Right lobe of liver (tissue), 6 donors: ENCODE results near the gene ATP5F1A. TPM values are rescaled to one million over a fixed set of nuclear protein-coding genes. Genes with fewer than 3 reads are reported as not detected.

Experiments
- ATAC-seq, 4 donors: fragments of 200-7000 bp; cut with Tn5 transposase; one replicate each; pipeline ENCODE4 v1.9.1; 2020; ENCODE audit warnings: mild to moderate bottlenecking in 4 of 4, moderate library complexity in 4 of 4
- DNase-seq, 3 donors: peaks; one replicate each; pipeline ENCODE4 v3.0.0-alpha.2; 2020
- H3K27ac ChIP-seq, 3 donors: fragments of 200-600 bp; one replicate each; pipeline ENCODE4 v1.8.0; 2022
- H3K27me3 ChIP-seq, 2 donors: fragments of 200-600 bp; one replicate each; pipeline ENCODE4 v1.8.0; 2022
- H3K36me3 ChIP-seq, 4 donors: fragments of 200-600 bp; sonication (generic) in 1 of 4; one replicate each; pipeline versions ENCODE4 v1.5.1 to v1.8.0; 2017 to 2022; ENCODE audit warnings: control low read depth in 1 of 4
- H3K4me1 ChIP-seq, 4 donors: fragments of 200-600 bp; sonication (generic) in 1 of 4; one replicate each; pipeline versions ENCODE4 v1.5.1 to v1.8.0; 2017 to 2022; ENCODE audit warnings: control low read depth in 1 of 4
- H3K4me3 ChIP-seq, 3 donors: fragments of 200-600 bp; one replicate each; pipeline ENCODE4 v1.8.0; 2022
- H3K9me3 ChIP-seq, 4 donors: fragments of 200-600 bp; sonication (generic) in 1 of 4; one replicate each; pipeline versions ENCODE4 v1.5.1 to v1.8.0; 2017 to 2022; ENCODE audit warnings: control low read depth in 1 of 4
- POLR2A ChIP-seq: fragments of 450-650 bp; IDR thresholded peaks from one replicate; pipeline ENCODE4 v1.6.1; 2017; ENCODE audit warnings: antibody characterized with exemption, mild to moderate bottlenecking
- WGBS: methylation state at CpG from one replicate; pipeline ENCODE4 v1.1.6; 2018; ENCODE audit warnings: low coverage, low lambda C conversion rate; ENCODE audit not compliant: insufficient coverage; ENCODE audit errors: missing lambda C conversion rate; 5-methylcytosine and 5-hydroxymethylcytosine counted together
- intact Hi-C, 2 donors: fragments of 100-400 bp; cut with DNase I; formaldehyde crosslinking; loops; one replicate each; pipeline versions ENCODE4 v1.11.2 to v1.14.1; 2022
- total RNA-seq, 6 experiments: library from RNA; depleted of rRNA in 2 of 6; stranded (reverse); fragments of >200 nt in 2 of 6; fragmentation: NEBNext Ultra II Directional in 3 of 6; extraction: Animal tissue kit (Norgen Biotek cat#: 25700) in 3 of 6; gene quantifications; one replicate each; pipeline versions ENCODE4 v1.1.0 to v1.2.4, GENCODE V29; 2016 to 2023
- TF ChIP-seq, protein P1 (sequence below), 4 donors: fragments of 200-600 bp in 3 of 4; fragments of 450-650 bp in 1 of 4; IDR thresholded peaks; one replicate each; pipeline versions ENCODE4 v1.5.1 to v1.8.0; 2016 to 2022; ENCODE audit warnings: antibody characterized with exemption in 4 of 4, mild to moderate bottlenecking in 2 of 4
- donor health status: DM: no; HTN: yes; CAD: no.
- donor health status: DM: no; HTN: no; CAD: no.
- donor health status: DM: no; HTN: no; CAD: no.
- donor health status: DM: no; HTN: yes; CAD: no.
- donor health status: DM: no; HTN: yes; CAD: no.

The ATP5F1A gene
- total RNA-seq, 6 experiments from 2014 or later: 243 to 405 (median 286) TPM

DNA sequence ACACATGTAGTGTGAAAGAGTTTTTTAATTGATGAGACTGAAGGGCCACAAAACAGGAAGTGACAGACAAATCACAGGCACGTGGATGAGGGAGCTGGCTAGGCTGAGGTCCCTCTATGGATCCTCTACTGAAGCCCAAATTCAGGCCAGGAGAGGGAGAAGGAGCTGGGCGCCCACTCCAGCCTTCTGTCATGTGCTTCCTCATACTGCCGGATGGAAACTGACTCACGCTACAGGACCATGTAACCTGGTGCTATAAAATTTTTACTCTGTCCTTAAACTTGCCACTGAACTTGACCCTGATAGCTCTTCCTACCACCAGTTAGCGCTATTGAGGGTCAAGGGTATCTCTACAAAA is 57.4 kb downstream of the ATP5F1A start:
- no peaks in the 10 kb centered on the region for H3K36me3 ChIP-seq
- H3K4me1 ChIP-seq: peaks cover 0 to 9% (median 4%) of the 10 kb centered on the region in 4 donors
- no peak overlapping the region for H3K4me3 ChIP-seq
- DNase-seq (no peak), ATAC-seq (peak in 1 of 4 donors; percentile 18)
- intact Hi-C loops: no loop called here
- WGBS: 94% methylated on average over 2 of the region's 5 CpGs
- H3K27ac ChIP-seq: no peak overlapping the region
- H3K9me3 ChIP-seq: no peaks in the 10 kb centered on the region
- no peak for TF ChIP-seq POLR2A
- TF ChIP-seq, protein P1, sequence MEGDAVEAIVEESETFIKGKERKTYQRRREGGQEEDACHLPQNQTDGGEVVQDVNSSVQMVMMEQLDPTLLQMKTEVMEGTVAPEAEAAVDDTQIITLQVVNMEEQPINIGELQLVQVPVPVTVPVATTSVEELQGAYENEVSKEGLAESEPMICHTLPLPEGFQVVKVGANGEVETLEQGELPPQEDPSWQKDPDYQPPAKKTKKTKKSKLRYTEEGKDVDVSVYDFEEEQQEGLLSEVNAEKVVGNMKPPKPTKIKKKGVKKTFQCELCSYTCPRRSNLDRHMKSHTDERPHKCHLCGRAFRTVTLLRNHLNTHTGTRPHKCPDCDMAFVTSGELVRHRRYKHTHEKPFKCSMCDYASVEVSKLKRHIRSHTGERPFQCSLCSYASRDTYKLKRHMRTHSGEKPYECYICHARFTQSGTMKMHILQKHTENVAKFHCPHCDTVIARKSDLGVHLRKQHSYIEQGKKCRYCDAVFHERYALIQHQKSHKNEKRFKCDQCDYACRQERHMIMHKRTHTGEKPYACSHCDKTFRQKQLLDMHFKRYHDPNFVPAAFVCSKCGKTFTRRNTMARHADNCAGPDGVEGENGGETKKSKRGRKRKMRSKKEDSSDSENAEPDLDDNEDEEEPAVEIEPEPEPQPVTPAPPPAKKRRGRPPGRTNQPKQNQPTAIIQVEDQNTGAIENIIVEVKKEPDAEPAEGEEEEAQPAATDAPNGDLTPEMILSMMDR (IDR thresholded peaks at IDR 0.05): no peak
- H3K27me3 ChIP-seq: no peaks in the 10 kb centered on the region

GRCh38 chr18:46040033-46040746 is 57.9 kb downstream of the ATP5F1A start:
- H3K4me1 ChIP-seq: peaks cover 0 to 9% (median 4%) of the 10 kb centered on the region in 4 donors

GRCh38 chr18:46037512-46038305 is 60.4 kb downstream of the ATP5F1A start:
- H3K36me3 ChIP-seq: no peaks in the 10 kb centered on the region
- ATAC-seq: peak; percentile 67 to 82 (median 76)
- H3K27ac ChIP-seq: peak overlapping the region in 1 of 3 donors; percentile 2
- 29% methylated on average over 8 of the region's 9 CpGs for WGBS
- H3K27me3 ChIP-seq: no peaks in the 10 kb centered on the region
- no peaks in the 10 kb centered on the region for H3K9me3 ChIP-seq
- H3K4me3 ChIP-seq: no peak overlapping the region
- TF ChIP-seq POLR2A: no peak
- TF ChIP-seq, protein P1 (IDR thresholded peaks at IDR 0.05): no peak
- peaks cover 0 to 9% (median 4%) of the 10 kb centered on the region in 4 donors for H3K4me1 ChIP-seq
- DNase-seq: no peak
- intact Hi-C loops: no loop called here

More at GRCh38 chr18:46040033-46040746, 57.9 kb downstream of the ATP5F1A start:
- Histone ChIP-seq H3K9me3 (no peaks in the 10 kb centered on the region), H3K36me3 (no peaks in the 10 kb centered on the region), H3K4me3 (no peak overlapping the region), H3K27ac (no peak overlapping the region), H3K27me3 (no peaks in the 10 kb centered on the region)
- 85% methylated on average over 4 of the region's 5 CpGs for WGBS
- no peak for TF ChIP-seq POLR2A
- intact Hi-C loops: no loop called here
- ATAC-seq (no peak), DNase-seq (no peak)

DNA sequence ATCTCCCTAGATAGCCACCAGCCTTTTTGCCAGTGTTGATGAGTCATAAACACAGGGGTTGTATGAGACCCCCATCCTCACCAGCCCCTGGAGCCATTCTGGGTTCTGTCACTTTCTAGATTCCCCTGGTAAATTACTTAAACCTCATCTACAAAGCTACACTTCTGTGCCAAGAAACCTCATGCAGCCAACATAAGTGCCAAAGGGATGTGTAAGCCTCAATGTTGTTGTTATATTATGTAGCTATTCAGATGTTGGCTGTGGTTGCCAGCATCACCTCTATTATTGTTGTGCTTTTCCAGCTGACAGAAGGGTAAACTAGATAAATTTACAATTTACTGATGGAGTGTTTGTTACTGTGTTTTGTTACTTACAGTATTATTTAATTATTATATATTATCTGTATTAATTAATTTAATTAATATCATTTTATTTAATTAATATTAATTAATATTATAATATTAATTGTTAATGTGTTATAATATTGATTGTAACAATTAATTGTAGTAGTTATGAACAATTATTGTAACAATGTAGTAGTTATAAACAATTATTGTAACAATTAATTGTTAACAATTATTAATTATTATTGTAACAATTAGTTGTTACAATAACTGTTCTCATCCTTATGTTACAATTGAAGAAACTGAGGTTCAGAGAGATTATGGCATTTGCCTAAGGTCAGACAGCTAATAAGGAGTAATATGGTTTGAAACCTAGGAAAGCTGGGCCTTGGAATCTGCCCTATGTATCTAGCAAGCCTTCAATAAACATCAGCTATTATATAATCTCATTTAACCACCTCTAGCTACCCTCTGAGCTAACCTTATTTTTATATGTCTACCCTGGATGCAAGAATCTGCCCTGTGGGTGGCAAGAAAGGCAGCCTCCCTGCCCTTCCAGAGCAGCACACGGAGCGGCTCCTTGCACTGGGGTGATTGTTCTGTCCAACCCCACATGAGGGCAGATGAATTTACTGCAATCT is 62.1 kb downstream of the ATP5F1A start:
- Histone ChIP-seq H3K27ac (no peak overlapping the region), H3K9me3 (no peaks in the 10 kb centered on the region), H3K36me3 (no peaks in the 10 kb centered on the region), H3K27me3 (no peaks in the 10 kb centered on the region), H3K4me1 (peaks cover 0 to 9% (median 4%) of the 10 kb centered on the region in 4 donors), H3K4me3 (no peak overlapping the region)
- ATAC-seq: no peak
- 100% methylated on average over 2 of the region's 2 CpGs for whole genome bisulfite sequencing
- no peak for DNase-seq
- TF ChIP-seq POLR2A: no peak
- TF ChIP-seq, protein P1 (IDR thresholded peaks at IDR 0.05): no peak
- intact Hi-C loops: no loop called here
